Spleen (tissue), 11 donors: ENCODE measurements around the gene PGAP3. TPM values are rescaled to one million over a fixed set of nuclear protein-coding genes. Genes with fewer than 3 reads are reported as not detected.
A peak's percentile ranks its signal among the peaks of the same experiment; 100 is the strongest.

ENCODE experiments used
- DNase-seq: peaks from one replicate; pipeline ENCODE4 v3.0.0-alpha.2; 2020
- H3K27ac ChIP-seq, 8 donors: fragments of 200-600 bp; sonication (generic) in 7 of 8; 1 replicate in 4 of 8; 2 replicates in 4 of 8; pipeline versions ENCODE4 v1.5.0 to v1.8.0; 2016 to 2021; ENCODE audit warnings: inconsistent platforms in 4 of 8, mild to moderate bottlenecking in 4 of 8, moderate library complexity in 1 of 8
- H3K27me3 ChIP-seq, 7 donors: fragments of 200-600 bp; sonication (generic) in 6 of 7; replicated peaks in 1 of 7; 1 replicate in 4 of 7; 2 replicates in 3 of 7; pipeline versions ENCODE4 v1.5.0 to v1.8.0; 2016 to 2021; ENCODE audit warnings: inconsistent platforms in 3 of 7, mild to moderate bottlenecking in 1 of 7
- H3K36me3 ChIP-seq, 6 donors: fragments of 200-600 bp; sonication (generic) in 5 of 6; 1 replicate in 4 of 6; 2 replicates in 2 of 6; pipeline versions ENCODE4 v1.5.0 to v1.8.0; 2016 to 2021; ENCODE audit warnings: inconsistent platforms in 2 of 6
- H3K4me1 ChIP-seq, 6 donors: fragments of 200-600 bp; sonication (generic) in 5 of 6; 1 replicate in 3 of 6; 2 replicates in 3 of 6; pipeline versions ENCODE4 v1.5.0 to v1.8.0; 2016 to 2021; ENCODE audit warnings: inconsistent platforms in 3 of 6
- H3K4me3 ChIP-seq, 8 donors: fragments of 200-600 bp; sonication (generic) in 7 of 8; 1 replicate in 4 of 8; 2 replicates in 4 of 8; pipeline versions ENCODE4 v1.5.0 to v1.8.0; 2016 to 2021; ENCODE audit warnings: inconsistent platforms in 4 of 8, mild to moderate bottlenecking in 4 of 8, moderate library complexity in 2 of 8
- H3K9me3 ChIP-seq, 8 donors: fragments of 200-600 bp; sonication (generic) in 7 of 8; 1 replicate in 4 of 8; 2 replicates in 4 of 8; pipeline versions ENCODE4 v1.5.0 to v1.8.0; 2016 to 2021; ENCODE audit warnings: inconsistent platforms in 4 of 8
- POLR2A ChIP-seq, 3 donors: fragments of 450-650 bp; IDR thresholded peaks; one replicate each; pipeline ENCODE4 v1.5.1; 2017; ENCODE audit warnings: antibody characterized with exemption in 3 of 3, mild to moderate bottlenecking in 1 of 3
- POLR2AphosphoS5 ChIP-seq, 3 donors: sonication (generic); formaldehyde crosslinking; IDR thresholded peaks; one replicate each; pipeline ENCODE4 v1.5.1; 2017; ENCODE audit warnings: antibody characterized with exemption in 3 of 3
- WGBS, 5 donors: extraction: QIAGEN DNeasy Blood & Tissue Kit in 3 of 5; methylation state at CpG; one replicate each; pipeline versions ENCODE4 v1.1.5 to v1.1.7; 2013 to 2018; 5-methylcytosine and 5-hydroxymethylcytosine counted together
- intact Hi-C: fragments of 100-400 bp; cut with DNase I; formaldehyde crosslinking; loops from one replicate; pipeline ENCODE4 v1.15.0; 2023; ENCODE audit warnings: low total_unique reads
- polyA plus RNA-seq, 3 donors: library from polyadenylated mRNA; stranded (reverse); fragments of 200-250 nt; gene quantifications; one replicate each; pipeline ENCODE4 v1.2.1, GENCODE V29; 2013
- total RNA-seq, 7 donors: library from RNA; depleted of rRNA in 3 of 7; stranded (reverse); fragments of >200 nt in 3 of 7; fragmentation: NEBNext Ultra II Directional in 4 of 7; extraction: Animal tissue kit (Norgen Biotek cat#: 25700) in 4 of 7; gene quantifications; one replicate each; pipeline versions ENCODE4 v1.1.0 to v1.2.1, GENCODE V29; 2016 to 2021
- TF ChIP-seq, protein P1 (sequence below), 11 experiments: fragments of 200-600 bp in 7 of 11; fragments of 450-650 bp in 4 of 11; sonication (generic) in 4 of 11; IDR thresholded peaks in 8 of 11; conservative IDR thresholded peaks in 3 of 11; 1 replicate in 7 of 11; 2 replicates in 4 of 11; pipeline versions ENCODE4 v1.4.0 to v1.8.0; 2016 to 2021; ENCODE audit warnings: antibody characterized with exemption in 11 of 11, inconsistent platforms in 4 of 11, mild to moderate bottlenecking in 1 of 11
- donor health status: healthy with polysubstance abuse.
- donor health status: DM: no; HTN: no; CAD: no; lungs with moderate emphysema.
- donor health status: DM: no; HTN: no; CAD: no.
- donor health status: Bipolar disorder and iron deficiency.
- donor health status: healthy.
- donor health status: DM: no; HTN: no; CAD: no.
- donor health status: DM: yes; HTN: yes; CAD: no.

The PGAP3 gene
- total and polyA plus RNA-seq, 10 donors: 11.5 to 27.4 (median 19.5) TPM

DNA sequence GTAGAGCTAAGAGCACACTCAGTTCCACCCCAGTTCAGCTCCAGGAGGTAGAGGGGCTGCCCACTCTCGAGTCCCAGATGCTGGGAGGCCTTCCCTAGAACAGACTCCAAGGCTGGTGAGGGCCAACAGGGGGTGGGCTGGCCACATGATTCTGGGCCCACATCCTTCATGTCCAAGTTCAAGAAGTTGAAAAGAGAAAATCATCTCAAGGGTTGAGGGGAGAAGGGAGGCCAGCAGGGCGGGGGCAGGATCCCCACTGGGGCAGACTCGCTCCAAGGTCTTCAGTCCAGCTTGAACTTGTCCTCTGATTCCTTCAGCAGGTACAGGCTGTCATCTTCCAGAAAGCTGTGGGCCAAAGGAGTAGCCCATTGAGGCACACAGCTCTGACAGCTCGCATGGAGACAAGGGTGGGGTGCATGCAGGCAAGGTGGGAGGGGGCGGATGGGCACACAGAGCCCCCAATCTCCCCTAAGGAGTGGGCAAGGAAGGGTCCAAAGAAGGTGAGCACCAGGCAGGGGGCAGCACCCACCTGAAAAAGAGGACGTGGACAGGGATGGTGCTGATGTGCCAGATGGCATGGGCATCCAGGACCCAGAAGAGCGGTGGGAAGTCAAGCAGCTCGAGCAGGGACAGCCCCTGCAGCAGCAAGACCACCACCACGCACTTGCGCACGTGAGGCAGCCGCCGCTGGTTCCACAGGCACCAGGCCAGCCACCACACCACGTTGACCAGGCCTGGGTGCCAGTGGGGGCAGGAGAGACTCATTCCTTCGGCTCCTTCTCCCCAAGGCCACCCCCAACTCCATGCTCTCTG, 15.1 kb downstream of the PGAP3 start:
- 82 to 90% (median 84%) methylated on average over 14 to 15 of the region's 15 CpGs for WGBS, 5 donors

GRCh38 chr17:39671651-39672521, 16.0 kb downstream of the PGAP3 start:
- Histone ChIP-seq H3K9me3 (no peaks in the 10 kb centered on the region), H3K27me3 (peaks cover 4 to 56% (median 43%) of the 10 kb centered on the region in 7 donors), H3K4me3 (no peak overlapping the region), H3K27ac (no peak overlapping the region), H3K36me3 (no peaks in the 10 kb centered on the region), H3K4me1 (peaks cover 6 to 68% (median 48%) of the 10 kb centered on the region in 6 donors)
- WGBS, 5 donors: 51 to 58% (median 53%) methylated on average over 17 to 19 of the region's 19 CpGs
- intact Hi-C loops: no loop called here
- peak; percentile 72 for DNase-seq
- TF ChIP-seq POLR2A (IDR thresholded peaks at IDR 0.05) (no peak), POLR2AphosphoS5 (IDR thresholded peaks at IDR 0.05) (peak in 2 of 3 donors; percentile 25 to 57)
- TF ChIP-seq, protein P1, sequence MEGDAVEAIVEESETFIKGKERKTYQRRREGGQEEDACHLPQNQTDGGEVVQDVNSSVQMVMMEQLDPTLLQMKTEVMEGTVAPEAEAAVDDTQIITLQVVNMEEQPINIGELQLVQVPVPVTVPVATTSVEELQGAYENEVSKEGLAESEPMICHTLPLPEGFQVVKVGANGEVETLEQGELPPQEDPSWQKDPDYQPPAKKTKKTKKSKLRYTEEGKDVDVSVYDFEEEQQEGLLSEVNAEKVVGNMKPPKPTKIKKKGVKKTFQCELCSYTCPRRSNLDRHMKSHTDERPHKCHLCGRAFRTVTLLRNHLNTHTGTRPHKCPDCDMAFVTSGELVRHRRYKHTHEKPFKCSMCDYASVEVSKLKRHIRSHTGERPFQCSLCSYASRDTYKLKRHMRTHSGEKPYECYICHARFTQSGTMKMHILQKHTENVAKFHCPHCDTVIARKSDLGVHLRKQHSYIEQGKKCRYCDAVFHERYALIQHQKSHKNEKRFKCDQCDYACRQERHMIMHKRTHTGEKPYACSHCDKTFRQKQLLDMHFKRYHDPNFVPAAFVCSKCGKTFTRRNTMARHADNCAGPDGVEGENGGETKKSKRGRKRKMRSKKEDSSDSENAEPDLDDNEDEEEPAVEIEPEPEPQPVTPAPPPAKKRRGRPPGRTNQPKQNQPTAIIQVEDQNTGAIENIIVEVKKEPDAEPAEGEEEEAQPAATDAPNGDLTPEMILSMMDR (IDR thresholded peaks at IDR 0.05 in 8 of 11, conservative IDR thresholded peaks at IDR 0.05 in 3 of 11): peak in 6 of 11 experiments; percentile 34 to 48 (median 40)

More for the DNA sequence above, 15.1 kb downstream of the PGAP3 start:
- intact Hi-C loops: no loop called here
- DNase-seq: peak; percentile 52
- Histone ChIP-seq H3K9me3 (no peaks in the 10 kb centered on the region), H3K27me3 (peaks cover 4 to 47% (median 35%) of the 10 kb centered on the region in 7 donors), H3K4me3 (no peak overlapping the region), H3K4me1 (peaks cover 10 to 68% (median 49%) of the 10 kb centered on the region in 6 donors), H3K27ac (no peak overlapping the region), H3K36me3 (peaks cover 0 to under 1% (median 0%) of the 10 kb centered on the region in 6 donors)
- TF ChIP-seq, protein P1 (IDR thresholded peaks at IDR 0.05 in 8 of 11, conservative IDR thresholded peaks at IDR 0.05 in 3 of 11): no peak
- no peak for TF ChIP-seq POLR2A (IDR thresholded peaks at IDR 0.05)
- TF ChIP-seq POLR2AphosphoS5 (IDR thresholded peaks at IDR 0.05): no peak

GRCh38 chr17:39670746-39671145, 17.1 kb downstream of the PGAP3 start:
- Histone ChIP-seq H3K4me1 (peaks cover 0 to 67% (median 38%) of the 10 kb centered on the region in 6 donors), H3K4me3 (no peak overlapping the region), H3K27ac (no peak overlapping the region), H3K27me3 (peaks cover 4 to 67% (median 43%) of the 10 kb centered on the region in 7 donors), H3K36me3 (no peaks in the 10 kb centered on the region), H3K9me3 (no peaks in the 10 kb centered on the region)
- TF ChIP-seq POLR2A (IDR thresholded peaks at IDR 0.05) (no peak), POLR2AphosphoS5 (IDR thresholded peaks at IDR 0.05) (no peak)
- TF ChIP-seq, protein P1 (IDR thresholded peaks at IDR 0.05 in 8 of 11, conservative IDR thresholded peaks at IDR 0.05 in 3 of 11): no peak
- 49 to 70% (median 57%) methylated on average over 4 of the region's 4 CpGs for WGBS, 5 donors
- intact Hi-C loops: no loop called here
- DNase-seq: no peak
